SK-N-SH (cell line): ENCODE measurements around the gene TRPC4AP. TPM values are rescaled to one million over a fixed set of nuclear protein-coding genes. Genes with fewer than 3 reads are reported as not detected.

Source experiments
- CTCF ChIA-PET: fragments of 300-600, 350-600 bp; formaldehyde crosslinking; extraction: SDS; loops from one replicate; lab custom pipeline; 2021; lab: Yijun Ruan, JAX
- POLR2A ChIA-PET: fragments of 350-600 bp; sonication (Branson Sonifier 250); formaldehyde crosslinking; extraction: SDS; loops from one replicate; lab custom pipeline; 2020; ENCODE audit warnings: antibody characterized with exemption, inconsistent platforms; lab: Yijun Ruan, JAX
- DNase-seq: peaks from one replicate; pipeline ENCODE4 v3.0.0; 2012
- H2AFZ ChIP-seq: fragments of 200-600 bp; sonication (generic); 2 replicates; pipeline ENCODE4 v1.8.1; 2016; ENCODE audit warnings: antibody characterized with exemption, mild to moderate bottlenecking, low read depth
- H3F3A ChIP-seq: fragments of 200-600 bp; sonication (generic); replicated peaks from 2 replicates; pipeline ENCODE3; 2016; ENCODE audit warnings: antibody characterized with exemption, mild to moderate bottlenecking; ENCODE audit not compliant: insufficient read depth
- H3K27ac ChIP-seq, 2 experiments: fragments of 200-500 bp in 1 of 2; fragments of 200-600 bp in 1 of 2; sonication (Bioruptor generic) in 1 of 2; sonication (generic), shearing (Covaris generic) in 1 of 2; 2 replicates each; pipeline versions ENCODE4 v1.5.1 to v1.6.1; 2014 to 2016; ENCODE audit warnings: low read depth in 2 of 2, inconsistent platforms in 1 of 2, low read length in 1 of 2, mild to moderate bottlenecking in 1 of 2, mixed read lengths in 1 of 2
- H3K27me3 ChIP-seq: fragments of 200-600 bp; sonication (generic), shearing (Covaris generic); 2 replicates; pipeline ENCODE4 v1.6.1; 2016; ENCODE audit warnings: mixed run types; ENCODE audit not compliant: insufficient read depth
- H3K36me3 ChIP-seq, 2 experiments: fragments of 200-500 bp in 1 of 2; fragments of 200-600 bp in 1 of 2; sonication (Bioruptor generic) in 1 of 2; sonication (generic) in 1 of 2; replicated peaks in 1 of 2; 2 replicates each; pipeline versions ENCODE3 to v1.5.1; 2014 to 2016; ENCODE audit warnings: low read length in 1 of 2, mild to moderate bottlenecking in 1 of 2; ENCODE audit not compliant: insufficient read depth in 2 of 2, control insufficient read depth in 1 of 2
- H3K4me1 ChIP-seq, 2 experiments: fragments of 200-500 bp in 1 of 2; fragments of 200-600 bp in 1 of 2; sonication (Bioruptor generic) in 1 of 2; sonication (generic), shearing (Covaris generic) in 1 of 2; 2 replicates each; pipeline versions ENCODE4 v1.5.1 to v1.6.1; 2014 to 2016; ENCODE audit warnings: low read depth in 1 of 2, low read length in 1 of 2, mixed run types in 1 of 2; ENCODE audit not compliant: insufficient read depth in 2 of 2, control insufficient read depth in 1 of 2
- H3K4me2 ChIP-seq: fragments of 200-600 bp; sonication (generic), shearing (Covaris generic); 2 replicates; pipeline ENCODE4 v1.6.1; 2017; ENCODE audit warnings: mixed run types
- H3K4me3 ChIP-seq, 2 experiments: fragments of 200-500 bp in 1 of 2; fragments of 200-600 bp in 1 of 2; sonication (Bioruptor generic) in 1 of 2; sonication (generic), shearing (Covaris generic) in 1 of 2; 2 replicates each; pipeline versions ENCODE4 v1.5.1 to v1.8.1; 2014 to 2016; ENCODE audit warnings: low read depth in 2 of 2, inconsistent platforms in 1 of 2, low read length in 1 of 2, mild to moderate bottlenecking in 1 of 2, mixed read lengths in 1 of 2, moderate library complexity in 1 of 2
- H3K79me2 ChIP-seq: fragments of 200-600 bp; sonication (generic); 2 replicates; pipeline ENCODE4 v1.8.1; 2017; ENCODE audit warnings: mild to moderate bottlenecking; ENCODE audit not compliant: insufficient read depth
- H3K9ac ChIP-seq: fragments of 200-600 bp; sonication (generic); 2 replicates; pipeline ENCODE4 v1.6.1; 2017; ENCODE audit warnings: mixed run types
- H3K9me2 ChIP-seq: fragments of 200-600 bp; sonication (generic); 2 replicates; pipeline ENCODE4 v1.6.1; 2017; ENCODE audit warnings: mixed run types
- H3K9me3 ChIP-seq: fragments of 200-600 bp; sonication (generic); 2 replicates; pipeline ENCODE4 v1.6.1; 2017; ENCODE audit warnings: mixed run types, mild to moderate bottlenecking, moderate library complexity
- H4K20me1 ChIP-seq: fragments of 200-600 bp; sonication (generic); 2 replicates; pipeline ENCODE4 v1.6.1; 2017; ENCODE audit warnings: mild to moderate bottlenecking, mixed run types; ENCODE audit not compliant: insufficient read depth
- CHD2 ChIP-seq: fragments of 150-350 bp; IDR thresholded peaks from 2 replicates; pipeline ENCODE4 v1.6.1; 2018; ENCODE audit warnings: low read length; ENCODE audit not compliant: partially characterized antibody
- ELF1 ChIP-seq: IDR thresholded peaks from 2 replicates; pipeline ENCODE4 v1.4.0; 2012
- EP300 ChIP-seq, 2 experiments: IDR thresholded peaks; 2 replicates each; pipeline versions ENCODE4 v1.4.0 to v1.6.1; 2012; ENCODE audit warnings: borderline replicate concordance in 1 of 2, low read depth in 1 of 2, low read length in 1 of 2
- FOSL2 ChIP-seq: IDR thresholded peaks from 2 replicates; pipeline ENCODE4 v1.4.0; 2012; ENCODE audit warnings: low read depth, mild to moderate bottlenecking, moderate library complexity, borderline replicate concordance
- FOXJ3 ChIP-seq: sonication (generic); formaldehyde crosslinking; IDR thresholded peaks from 2 replicates; pipeline ENCODE4 v1.5.1; 2020; ENCODE audit warnings: mild to moderate bottlenecking, missing genetic modification reagents
- GABPA ChIP-seq: IDR thresholded peaks from 2 replicates; pipeline ENCODE4 v1.4.0; 2012; ENCODE audit warnings: low read depth, mild to moderate bottlenecking
- GATA2 ChIP-seq: sonication (generic); formaldehyde crosslinking; IDR thresholded peaks from 2 replicates; pipeline ENCODE4 v1.5.0; 2020; ENCODE audit warnings: mild to moderate bottlenecking, missing genetic modification reagents
- MEF2A ChIP-seq: IDR thresholded peaks from 2 replicates; pipeline ENCODE4 v1.4.0; 2012; ENCODE audit warnings: low read depth, borderline replicate concordance
- MXI1 ChIP-seq: IDR thresholded peaks from 2 replicates; pipeline ENCODE4 v1.6.1; 2012; ENCODE audit warnings: mild to moderate bottlenecking, low read depth, low read length, improper control_type of control experiment
- NRF1 ChIP-seq: IDR thresholded peaks from 2 replicates; pipeline ENCODE4 v1.6.1; 2012; ENCODE audit warnings: low read depth, mild to moderate bottlenecking, low read length
- POLR2AphosphoS5 ChIP-seq: IDR thresholded peaks from 2 replicates; pipeline ENCODE4 v1.6.1; 2012; ENCODE audit warnings: low read depth, low read length
- RCOR1 ChIP-seq: fragments of 150-350 bp; IDR thresholded peaks from 2 replicates; pipeline ENCODE4 v1.6.1; 2017; ENCODE audit warnings: antibody characterized with exemption, low read length
- RXRA ChIP-seq: IDR thresholded peaks from 2 replicates; pipeline ENCODE4 v1.4.0; 2012; ENCODE audit warnings: low read depth, mild to moderate bottlenecking, borderline replicate concordance
- SMC3 ChIP-seq: IDR thresholded peaks from 2 replicates; pipeline ENCODE4 v1.6.1; 2012; ENCODE audit warnings: low read depth, low read length, improper control_type of control experiment
- TAF1 ChIP-seq: IDR thresholded peaks from 2 replicates; pipeline ENCODE4 v1.6.1; 2012; ENCODE audit warnings: low read depth, mild to moderate bottlenecking, low read length, moderate library complexity, borderline replicate concordance
- WGBS: methylation state at CpG from one replicate; pipeline ENCODE4 v1.1.6; 2017; ENCODE audit warnings: low lambda C conversion rate; 5-methylcytosine and 5-hydroxymethylcytosine counted together
- polyA plus RNA-seq, 3 experiments: library from polyadenylated mRNA; depleted of rRNA; stranded (reverse); fragments of >200 nt; gene quantifications; 2 replicates each; pipeline ENCODE4 v1.2.3, GENCODE V29; 2012
- TF ChIP-seq, protein P1 (sequence below): IDR thresholded peaks from 2 replicates; pipeline ENCODE4 v1.4.0; 2012; ENCODE audit warnings: low read depth, borderline replicate concordance
- TF ChIP-seq, protein P2 (sequence below): fragments of 150-350 bp; IDR thresholded peaks from 2 replicates; pipeline ENCODE4 v1.6.1; 2017; ENCODE audit warnings: antibody characterized with exemption, low read length, low read depth, borderline replicate concordance
- TF ChIP-seq, protein P3 (sequence below): IDR thresholded peaks from 2 replicates; pipeline ENCODE4 v1.4.0; 2012; ENCODE audit warnings: low read depth, borderline replicate concordance
- TF ChIP-seq, protein P4 (sequence below): IDR thresholded peaks from 2 replicates; pipeline ENCODE4; 2012

The TRPC4AP gene
- polyA plus RNA-seq, 1 of the 3 experiments (the other 2 are of a cell fraction): 57.4 TPM

DNA sequence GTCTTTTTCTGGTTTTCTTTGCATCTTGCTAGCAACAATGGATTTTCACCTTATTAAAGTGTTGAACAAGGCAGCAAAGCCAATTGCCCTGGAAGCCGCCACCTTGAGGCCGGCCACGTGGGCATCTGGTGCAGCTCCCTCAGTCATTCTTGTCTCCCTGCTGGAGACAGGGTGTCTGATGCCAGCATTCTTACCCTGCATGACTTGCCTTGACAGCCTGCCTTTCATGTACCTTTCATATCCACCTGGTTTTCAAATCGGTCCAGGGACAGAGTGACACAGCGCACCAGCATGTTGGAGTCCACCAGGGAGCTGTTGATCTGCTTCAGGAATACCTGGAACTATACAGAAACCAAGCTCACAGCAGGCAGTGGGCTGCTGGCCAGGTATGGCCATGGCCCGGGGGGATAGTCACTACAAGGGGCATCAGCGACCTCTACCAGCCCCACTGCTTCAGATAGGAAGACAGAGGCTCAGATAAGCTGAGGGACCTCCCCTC, 87.1 kb downstream of the TRPC4AP start:
- no peaks in the 10 kb centered on the region for H3K9me3 ChIP-seq
- no peak for DNase-seq
- no peak overlapping the region for H3K27ac ChIP-seq
- H3K36me3 ChIP-seq: peaks cover 48 to 97% of the 10 kb centered on the region in 2 experiments
- POLR2A ChIA-PET: no interaction called here
- no peak for TF ChIP-seq CHD2
- TF ChIP-seq, protein P1, sequence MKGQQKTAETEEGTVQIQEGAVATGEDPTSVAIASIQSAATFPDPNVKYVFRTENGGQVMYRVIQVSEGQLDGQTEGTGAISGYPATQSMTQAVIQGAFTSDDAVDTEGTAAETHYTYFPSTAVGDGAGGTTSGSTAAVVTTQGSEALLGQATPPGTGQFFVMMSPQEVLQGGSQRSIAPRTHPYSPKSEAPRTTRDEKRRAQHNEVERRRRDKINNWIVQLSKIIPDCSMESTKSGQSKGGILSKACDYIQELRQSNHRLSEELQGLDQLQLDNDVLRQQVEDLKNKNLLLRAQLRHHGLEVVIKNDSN: no peak
- no peak for TF ChIP-seq GATA2 (CRISPR knock-in tag)
- TF ChIP-seq GABPA: no peak
- no peak for TF ChIP-seq MEF2A
- TF ChIP-seq NRF1: no peak
- TF ChIP-seq ELF1: no peak
- no peak for TF ChIP-seq FOXJ3 (CRISPR knock-in tag)
- TF ChIP-seq RCOR1: no peak
- TF ChIP-seq, protein P2, sequence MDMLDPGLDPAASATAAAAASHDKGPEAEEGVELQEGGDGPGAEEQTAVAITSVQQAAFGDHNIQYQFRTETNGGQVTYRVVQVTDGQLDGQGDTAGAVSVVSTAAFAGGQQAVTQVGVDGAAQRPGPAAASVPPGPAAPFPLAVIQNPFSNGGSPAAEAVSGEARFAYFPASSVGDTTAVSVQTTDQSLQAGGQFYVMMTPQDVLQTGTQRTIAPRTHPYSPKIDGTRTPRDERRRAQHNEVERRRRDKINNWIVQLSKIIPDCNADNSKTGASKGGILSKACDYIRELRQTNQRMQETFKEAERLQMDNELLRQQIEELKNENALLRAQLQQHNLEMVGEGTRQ: no peak
- TF ChIP-seq, protein P3, sequence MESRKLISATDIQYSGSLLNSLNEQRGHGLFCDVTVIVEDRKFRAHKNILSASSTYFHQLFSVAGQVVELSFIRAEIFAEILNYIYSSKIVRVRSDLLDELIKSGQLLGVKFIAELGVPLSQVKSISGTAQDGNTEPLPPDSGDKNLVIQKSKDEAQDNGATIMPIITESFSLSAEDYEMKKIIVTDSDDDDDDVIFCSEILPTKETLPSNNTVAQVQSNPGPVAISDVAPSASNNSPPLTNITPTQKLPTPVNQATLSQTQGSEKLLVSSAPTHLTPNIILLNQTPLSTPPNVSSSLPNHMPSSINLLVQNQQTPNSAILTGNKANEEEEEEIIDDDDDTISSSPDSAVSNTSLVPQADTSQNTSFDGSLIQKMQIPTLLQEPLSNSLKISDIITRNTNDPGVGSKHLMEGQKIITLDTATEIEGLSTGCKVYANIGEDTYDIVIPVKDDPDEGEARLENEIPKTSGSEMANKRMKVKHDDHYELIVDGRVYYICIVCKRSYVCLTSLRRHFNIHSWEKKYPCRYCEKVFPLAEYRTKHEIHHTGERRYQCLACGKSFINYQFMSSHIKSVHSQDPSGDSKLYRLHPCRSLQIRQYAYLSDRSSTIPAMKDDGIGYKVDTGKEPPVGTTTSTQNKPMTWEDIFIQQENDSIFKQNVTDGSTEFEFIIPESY: no peak
- no peak for TF ChIP-seq POLR2AphosphoS5
- TF ChIP-seq SMC3: no peak
- TF ChIP-seq EP300 (IDR thresholded peaks at IDR 0.05; ENCODE audit: borderline replicate concordance in 1 of 2, low read depth in 1 of 2, low read length in 1 of 2): no peak
- no peak for TF ChIP-seq MXI1
- no peak for TF ChIP-seq FOSL2
- TF ChIP-seq, protein P4, sequence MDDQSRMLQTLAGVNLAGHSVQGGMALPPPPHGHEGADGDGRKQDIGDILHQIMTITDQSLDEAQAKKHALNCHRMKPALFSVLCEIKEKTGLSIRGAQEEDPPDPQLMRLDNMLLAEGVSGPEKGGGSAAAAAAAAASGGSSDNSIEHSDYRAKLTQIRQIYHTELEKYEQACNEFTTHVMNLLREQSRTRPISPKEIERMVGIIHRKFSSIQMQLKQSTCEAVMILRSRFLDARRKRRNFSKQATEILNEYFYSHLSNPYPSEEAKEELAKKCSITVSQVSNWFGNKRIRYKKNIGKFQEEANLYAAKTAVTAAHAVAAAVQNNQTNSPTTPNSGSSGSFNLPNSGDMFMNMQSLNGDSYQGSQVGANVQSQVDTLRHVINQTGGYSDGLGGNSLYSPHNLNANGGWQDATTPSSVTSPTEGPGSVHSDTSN: no peak
- TF ChIP-seq RXRA: no peak
- TF ChIP-seq TAF1: no peak
- H3F3A ChIP-seq: no peaks in the 10 kb centered on the region
- no peak overlapping the region for H3K4me2 ChIP-seq
- WGBS: 83% methylated on average over 6 of the region's 7 CpGs
- H3K79me2 ChIP-seq: no peaks in the 10 kb centered on the region
- H3K9ac ChIP-seq: no peak overlapping the region
- H4K20me1 ChIP-seq: no peaks in the 10 kb centered on the region
- no peak overlapping the region for H3K4me3 ChIP-seq
- CTCF ChIA-PET: interaction anchor here (0.7 to 1.1 kb wide), 3 partner anchors 11 to 203 kb away, joined by 3 read pairs; no protein-coding TSS in a partner anchor
- no peaks in the 10 kb centered on the region; a peak in 1 of 4 replicates for H3K4me1 ChIP-seq
- H3K27me3 ChIP-seq: no peaks in the 10 kb centered on the region
- no peak overlapping the region for H2AFZ ChIP-seq
- no peaks in the 10 kb centered on the region for H3K9me2 ChIP-seq
